CD14-positive monocyte (primary cell): ENCODE data around the gene TRIM50. TPM values are rescaled to one million over a fixed set of nuclear protein-coding genes. Genes with fewer than 3 reads are reported as not detected.

Source experiments
- DNase-seq, 3 donors: peaks; one replicate each; pipeline ENCODE4 v3.0.0-alpha.2; 2011 to 2022
- H2AFZ ChIP-seq: 2 replicates; pipeline ENCODE4 v1.6.0; 2012; ENCODE audit warnings: mild to moderate bottlenecking, low read depth, low read length, inconsistent platforms; ENCODE audit not compliant: insufficient read depth, poor library complexity, severe bottlenecking
- H3K27ac ChIP-seq, 2 donors: 1 replicate in 1 of 2; 2 replicates in 1 of 2; pipeline ENCODE4 v1.5.1; 2012 to 2013; ENCODE audit warnings: low read length in 2 of 2, control low read depth in 1 of 2, inconsistent platforms in 1 of 2, low read depth in 1 of 2, mild to moderate bottlenecking in 1 of 2
- H3K27me3 ChIP-seq, 2 donors: one replicate each; pipeline versions ENCODE4 v1.6.0 to v1.6.1; 2011 to 2013; ENCODE audit warnings: low read length in 2 of 2; ENCODE audit not compliant: control insufficient read depth in 2 of 2, insufficient read depth in 2 of 2
- H3K36me3 ChIP-seq, 2 donors: replicated peaks in 1 of 2; 1 replicate in 1 of 2; 2 replicates in 1 of 2; pipeline versions ENCODE4 v1.5.1 to v1.6.1; 2012 to 2013; ENCODE audit warnings: low read length in 2 of 2, control low read depth in 1 of 2, inconsistent platforms in 1 of 2, mild to moderate bottlenecking in 1 of 2; ENCODE audit not compliant: insufficient read depth in 2 of 2, control insufficient read depth in 1 of 2
- H3K4me1 ChIP-seq, 2 donors: 1 replicate in 1 of 2; 2 replicates in 1 of 2; pipeline versions ENCODE4 v1.5.1 to v1.6.1; 2012 to 2013; ENCODE audit warnings: low read length in 2 of 2, control low read depth in 1 of 2, inconsistent platforms in 1 of 2, mild to moderate bottlenecking in 1 of 2, moderate library complexity in 1 of 2; ENCODE audit not compliant: insufficient read depth in 2 of 2, control insufficient read depth in 1 of 2
- H3K4me2 ChIP-seq: replicated peaks from 2 replicates; pipeline ENCODE3; 2012; ENCODE audit warnings: low read length, moderate library complexity, mild to moderate bottlenecking; ENCODE audit not compliant: poor library complexity, severe bottlenecking; ENCODE audit errors: extremely low read depth
- H3K4me3 ChIP-seq, 3 experiments: fragments of 200-600 bp in 1 of 3; sonication (generic) in 1 of 3; replicated peaks in 1 of 3; 1 replicate in 2 of 3; 2 replicates in 1 of 3; pipeline ENCODE4 v1.5.1; 2011 to 2013; ENCODE audit warnings: low read length in 3 of 3, mild to moderate bottlenecking in 3 of 3, control low read depth in 2 of 3, low read depth in 2 of 3, inconsistent platforms in 1 of 3, moderate library complexity in 1 of 3
- H3K79me2 ChIP-seq: 2 replicates; pipeline ENCODE4 v1.6.0; 2012; ENCODE audit warnings: mild to moderate bottlenecking, control low read depth, inconsistent platforms, low read length, moderate library complexity; ENCODE audit not compliant: insufficient read depth
- H3K9ac ChIP-seq: 2 replicates; pipeline ENCODE4 v1.6.0; 2017; ENCODE audit warnings: low read length, mild to moderate bottlenecking; ENCODE audit not compliant: insufficient read depth, poor library complexity, severe bottlenecking
- H3K9me3 ChIP-seq, 2 donors: replicated peaks in 1 of 2; 1 replicate in 1 of 2; 2 replicates in 1 of 2; pipeline versions ENCODE4 v1.5.1 to v1.6.1; 2012 to 2013; ENCODE audit warnings: low read length in 2 of 2, control low read depth in 1 of 2; ENCODE audit not compliant: control insufficient read depth in 1 of 2, insufficient read depth in 1 of 2
- H4K20me1 ChIP-seq: 2 replicates; pipeline ENCODE4 v1.6.0; 2012; ENCODE audit warnings: mild to moderate bottlenecking, low read length, control low read depth, moderate library complexity; ENCODE audit not compliant: insufficient read depth
- H3K27ac Mint-ChIP-seq, 7 donors: one replicate each; pipeline ENCODE4 v1.8.0; 2020; ENCODE audit warnings: mild to moderate bottlenecking in 7 of 7, mixed read lengths in 7 of 7, moderate library complexity in 6 of 7, inconsistent platforms in 2 of 7
- H3K27me3 Mint-ChIP-seq, 3 donors: one replicate each; pipeline ENCODE4 v1.8.0; 2021 to 2022; ENCODE audit warnings: low read depth in 3 of 3, mild to moderate bottlenecking in 3 of 3, mixed read lengths in 3 of 3, moderate library complexity in 3 of 3, inconsistent platforms in 1 of 3
- H3K36me3 Mint-ChIP-seq, 2 donors: one replicate each; pipeline ENCODE4 v1.8.0; 2020; ENCODE audit warnings: mixed read lengths in 2 of 2, inconsistent platforms in 1 of 2, mild to moderate bottlenecking in 1 of 2
- H3K4me1 Mint-ChIP-seq: one replicate; pipeline ENCODE4 v1.8.0; 2020; ENCODE audit warnings: mild to moderate bottlenecking, mixed read lengths
- H3K4me3 Mint-ChIP-seq, 2 donors: one replicate each; pipeline ENCODE4 v1.8.0; 2020; ENCODE audit warnings: mild to moderate bottlenecking in 2 of 2, mixed read lengths in 2 of 2, moderate library complexity in 1 of 2
- H3K9me3 Mint-ChIP-seq, 7 donors: one replicate each; pipeline ENCODE4 v1.8.0; 2020 to 2022; ENCODE audit warnings: mixed read lengths in 7 of 7, mild to moderate bottlenecking in 6 of 7, moderate library complexity in 6 of 7, inconsistent platforms in 2 of 7
- CTCF ChIP-seq: fragments of 200-600 bp; IDR thresholded peaks from one replicate; pipeline ENCODE4 v1.8.0; 2022; ENCODE audit warnings: antibody characterized with exemption, mild to moderate bottlenecking
- WGBS: methylation state at CpG from one replicate; pipeline ENCODE4 v1.1.5; 2013; ENCODE audit warnings: missing lambda C conversion rate; ENCODE audit not compliant: insufficient coverage; 5-methylcytosine and 5-hydroxymethylcytosine counted together
- intact Hi-C, 2 donors: fragments of 100-400 bp; cut with micrococcal nuclease; formaldehyde crosslinking; loops; one replicate each; pipeline versions ENCODE4 v1.15.0 to v1.15.1; 2023
- polyA plus RNA-seq, 3 donors: library from polyadenylated mRNA; depleted of rRNA in 1 of 3; unstranded in 2 of 3; stranded (reverse) in 1 of 3; fragments of 300-500 nt in 2 of 3; fragments of >200 nt in 1 of 3; fragmentation: Illumina TruSeq in 2 of 3; gene quantifications; 1 replicate in 2 of 3; 2 replicates in 1 of 3; pipeline ENCODE4 v1.2.3, GENCODE V29; 2012 to 2021

The TRIM50 gene
- polyA plus RNA-seq, 3 donors, result not detected

GRCh38 chr7:73332447-73332846 lies 4.6 kb upstream of the TRIM50 start:
- Histone ChIP-seq H3K27me3 (no peaks in the 10 kb centered on the region), H3K4me1 (no peaks in the 10 kb centered on the region), H3K9me3 (no peaks in the 10 kb centered on the region), H2AFZ (no peak overlapping the region), H3K27ac (no peak overlapping the region), H3K4me3 (no peak overlapping the region), H3K79me2 (no peaks in the 10 kb centered on the region), H3K4me2 (no peak overlapping the region), H3K36me3 (no peaks in the 10 kb centered on the region), H3K9ac (no peak overlapping the region), H4K20me1 (no peaks in the 10 kb centered on the region)
- Mint-ChIP-seq H3K27me3 (peaks cover 3 to 20% (median 4%) of the 10 kb centered on the region in 3 donors), H3K4me1 (peaks cover 2% of the 10 kb centered on the region), H3K36me3 (no peaks in the 10 kb centered on the region), H3K9me3 (peaks cover 0 to 3% (median 0%) of the 10 kb centered on the region in 7 donors), H3K27ac (no peak overlapping the region), H3K4me3 (no peak overlapping the region)
- intact Hi-C loops, result no loop called here
- TF ChIP-seq CTCF, result no peak
- 94% methylated on average over 3 of the region's 6 CpGs for WGBS
- no peak for DNase-seq

- 89% methylated on average over 6 of the region's 6 CpGs for WGBS
- Mint-ChIP-seq H3K4me1 (peaks cover 2% of the 10 kb centered on the region), H3K9me3 (peaks cover 0 to 3% (median 0%) of the 10 kb centered on the region in 7 donors), H3K27ac (no peak overlapping the region), H3K27me3 (peaks cover 3 to 20% (median 7%) of the 10 kb centered on the region in 3 donors), H3K36me3 (no peaks in the 10 kb centered on the region), H3K4me3 (no peak overlapping the region)
- Histone ChIP-seq H3K27me3 (no peaks in the 10 kb centered on the region), H3K9ac (no peak overlapping the region), H3K4me3 (no peak overlapping the region), H4K20me1 (no peaks in the 10 kb centered on the region), H3K4me2 (no peak overlapping the region), H3K4me1 (no peaks in the 10 kb centered on the region), H3K27ac (no peak overlapping the region), H3K36me3 (no peaks in the 10 kb centered on the region), H3K9me3 (no peaks in the 10 kb centered on the region), H2AFZ (no peak overlapping the region), H3K79me2 (no peaks in the 10 kb centered on the region)
- intact Hi-C loops, result no loop called here
- DNase-seq, result no peak
- TF ChIP-seq CTCF, result no peak
These were observed 2.9 kb upstream of the TRIM50 start for GRCh38 chr7:73330772-73331171.
